ENCODE measurements around the gene TMED7.

GRCh38 chr5:115640274-115640673 lies 14.4 kb upstream of the TMED7 start:
- TF ChIP-seq YY1 (IDR thresholded peaks at IDR 0.05; ENCODE audit: low read depth) (no peak), REST (IDR thresholded peaks at IDR 0.05; ENCODE audit: low read depth) (no peak), MAX (IDR thresholded peaks at IDR 0.05) (no peak), CEBPB (IDR thresholded peaks at IDR 0.05) (no peak), RAD21 (IDR thresholded peaks at IDR 0.05; ENCODE audit: low read depth) (no peak), TAF1 (IDR thresholded peaks at IDR 0.05; ENCODE audit: low read depth) (no peak), NFIC (IDR thresholded peaks at IDR 0.05) (no peak), USF1 (IDR thresholded peaks at IDR 0.05) (no peak), EGR1 (IDR thresholded peaks at IDR 0.05) (no peak)

All from Ishikawa (cell line).